HG03175 (cell line): ENCODE data around the gene CABLES1.

Experiments used
- ATAC-seq: cut with Tn5 transposase; IDR thresholded peaks from one replicate; pipeline ENCODE4 v1.9.1; 2021; ENCODE audit warnings: mild to moderate bottlenecking, moderate library complexity; ENCODE audit not compliant: unreplicated experiment

Gene CABLES1

DNA sequence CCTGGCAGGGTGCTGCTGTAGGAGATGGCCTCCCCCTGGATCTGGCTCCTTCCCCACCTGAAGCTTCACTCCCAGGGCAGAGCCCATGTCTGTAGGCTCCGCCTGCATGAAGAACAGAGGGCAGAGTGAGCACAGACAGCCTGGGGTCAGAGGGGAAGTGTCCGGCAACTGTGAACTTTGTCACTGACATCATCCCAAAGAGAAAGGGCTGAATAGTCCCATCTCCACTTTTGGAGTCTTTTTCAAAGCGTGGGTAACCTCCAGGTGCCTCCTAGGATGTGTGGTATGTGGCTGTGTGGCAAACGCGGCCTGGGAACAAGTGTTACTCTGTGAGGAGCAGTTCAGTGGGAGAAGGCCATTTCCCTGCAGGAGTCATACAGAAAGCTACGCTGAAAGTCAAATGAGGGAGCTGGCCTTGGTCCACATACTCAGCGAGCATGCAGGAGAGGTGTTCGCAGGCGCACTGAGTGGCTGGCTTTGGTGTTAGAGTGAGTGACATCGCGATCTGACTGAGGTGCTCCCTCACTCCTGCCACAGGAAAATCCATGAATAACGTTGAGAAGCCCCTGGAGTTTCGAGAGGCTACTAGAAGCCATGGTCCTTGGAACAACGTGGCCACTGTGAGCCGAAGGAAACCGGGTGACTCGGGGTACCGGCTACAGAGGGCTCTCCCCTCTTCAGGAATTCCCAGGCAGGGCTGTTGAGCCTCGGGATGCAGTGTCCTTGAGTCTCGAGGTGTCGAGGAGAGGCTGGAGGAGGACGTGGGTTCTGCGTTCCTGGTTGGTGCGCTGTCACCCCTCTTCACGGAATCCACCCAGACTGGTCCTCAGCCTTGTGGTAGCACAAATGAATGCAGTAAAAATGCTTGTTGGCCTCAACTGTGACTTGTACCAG lies 54.7 kb downstream of the CABLES1 start:
- no peak for ATAC-seq

DNA sequence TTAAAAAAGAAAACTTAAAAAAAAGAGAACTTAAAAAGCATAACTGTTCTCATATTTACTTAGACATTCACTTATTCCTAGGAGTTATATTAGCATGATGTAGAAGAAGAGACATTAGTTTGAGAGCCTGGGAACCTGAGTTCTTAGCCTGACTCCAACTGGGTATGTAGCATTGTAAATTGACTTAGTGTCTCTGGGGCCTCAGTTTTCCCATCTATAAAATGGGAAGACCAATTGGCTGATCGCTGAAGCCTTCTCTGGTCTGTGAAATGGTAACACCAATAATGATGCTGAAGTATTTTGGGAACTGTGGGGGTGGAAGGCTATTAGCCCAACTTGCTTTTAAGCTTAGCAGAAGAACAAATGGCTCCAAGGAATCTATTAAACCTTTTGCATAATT lies 55.9 kb downstream of the CABLES1 start:
- ATAC-seq: no peak

DNA sequence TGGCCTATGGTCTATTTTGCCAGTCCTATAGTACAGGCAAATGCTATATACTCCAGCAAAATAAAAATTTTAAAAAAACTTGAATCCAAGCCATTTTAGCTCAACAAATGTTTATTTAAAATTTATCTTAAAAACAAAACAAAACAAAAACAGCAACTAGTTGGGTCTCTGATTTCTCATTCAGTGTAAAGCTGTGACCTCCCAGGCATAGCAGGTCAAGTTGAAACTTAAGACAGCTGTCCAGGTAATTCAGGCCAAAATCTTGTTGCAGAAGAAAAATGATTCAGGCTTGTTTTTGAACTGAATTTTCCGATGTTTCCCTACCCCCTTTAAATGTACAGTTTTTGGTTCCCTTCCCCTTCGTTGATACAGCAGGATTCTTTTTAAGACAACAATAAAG lies 58.5 kb downstream of the CABLES1 start:
- ATAC-seq: no peak

DNA sequence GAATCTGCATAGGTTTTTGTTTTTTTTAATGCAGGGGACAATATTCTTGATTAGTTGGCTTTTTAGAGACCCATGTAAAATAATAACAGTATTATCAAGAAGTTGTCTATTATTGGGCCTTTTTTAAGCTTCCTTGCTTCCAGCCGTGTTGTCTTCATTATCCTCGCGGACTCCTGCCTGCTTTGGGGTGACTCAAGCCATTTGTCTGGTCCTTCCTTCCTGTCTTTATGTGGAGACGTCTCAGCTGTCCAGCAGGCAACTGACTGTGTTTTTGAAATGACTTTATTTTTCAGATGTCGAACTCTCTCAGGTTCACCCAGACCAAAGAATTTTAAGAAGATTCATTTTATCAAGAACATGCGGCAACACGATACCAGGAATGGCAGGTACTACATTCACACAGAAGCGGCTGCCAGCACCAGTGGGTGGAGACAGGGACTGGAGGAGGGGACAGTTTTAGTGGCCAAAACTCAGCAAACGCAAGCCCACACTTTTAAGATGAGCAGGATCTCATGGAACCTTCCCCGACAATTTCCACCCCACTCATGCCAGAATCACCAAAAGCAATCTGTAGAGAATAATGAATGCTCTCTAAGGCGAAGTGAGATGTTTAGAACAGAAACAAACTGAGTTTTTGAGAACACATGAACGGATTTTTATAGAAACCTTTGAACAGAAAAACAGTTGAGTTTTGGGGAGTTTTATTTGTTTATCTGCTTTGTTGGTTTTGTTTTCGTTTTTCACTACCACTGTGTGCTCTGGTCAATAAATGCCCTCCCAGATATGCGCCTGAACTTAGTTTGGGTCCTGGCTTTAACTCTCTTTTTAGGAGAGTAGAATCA lies 59.1 kb downstream of the CABLES1 start:
- ATAC-seq: no peak

DNA sequence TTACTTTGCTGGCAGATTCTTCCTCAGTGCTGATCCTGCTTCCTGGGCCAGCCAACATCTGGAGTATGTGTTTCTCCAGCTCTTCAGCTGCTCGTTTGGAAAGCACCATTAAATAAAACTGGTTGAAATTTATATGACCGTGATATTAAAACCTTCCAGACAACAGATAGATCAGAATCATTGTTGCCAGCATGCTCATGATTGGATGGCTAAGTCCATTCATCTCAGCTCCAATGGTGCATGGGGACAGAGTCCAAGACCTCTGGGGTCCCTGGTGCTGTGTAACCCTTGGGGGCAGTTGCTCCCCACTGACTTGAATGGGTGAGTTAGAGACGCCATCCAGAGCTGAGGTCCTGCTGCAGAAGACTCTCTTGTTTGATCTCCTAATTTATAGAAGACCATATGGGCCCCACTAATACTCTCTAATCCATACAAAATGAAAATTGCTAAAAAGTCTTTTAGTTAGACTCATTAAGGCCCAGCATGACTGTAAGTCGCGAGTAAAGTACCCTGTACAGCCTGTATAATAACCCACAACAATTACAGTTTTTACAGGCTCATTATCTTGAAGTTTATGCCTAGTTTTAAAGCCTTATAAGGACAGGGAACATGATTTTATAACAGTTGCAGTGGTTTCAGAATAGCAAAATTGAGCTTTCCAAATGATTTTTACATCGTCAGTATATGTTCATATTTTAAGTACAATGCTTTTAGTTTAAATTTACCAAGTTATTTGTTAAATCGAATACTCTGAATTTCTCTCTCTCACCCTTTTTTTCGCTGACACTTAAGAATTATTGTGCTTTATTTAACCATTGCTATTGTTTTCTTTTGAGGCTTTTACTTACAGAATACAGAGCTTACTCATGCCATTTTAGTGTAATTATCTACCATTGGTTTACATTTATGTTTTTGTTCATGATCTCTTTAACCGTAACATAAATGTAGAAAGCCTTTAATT lies 60.0 kb downstream of the CABLES1 start:
- no peak for ATAC-seq

DNA sequence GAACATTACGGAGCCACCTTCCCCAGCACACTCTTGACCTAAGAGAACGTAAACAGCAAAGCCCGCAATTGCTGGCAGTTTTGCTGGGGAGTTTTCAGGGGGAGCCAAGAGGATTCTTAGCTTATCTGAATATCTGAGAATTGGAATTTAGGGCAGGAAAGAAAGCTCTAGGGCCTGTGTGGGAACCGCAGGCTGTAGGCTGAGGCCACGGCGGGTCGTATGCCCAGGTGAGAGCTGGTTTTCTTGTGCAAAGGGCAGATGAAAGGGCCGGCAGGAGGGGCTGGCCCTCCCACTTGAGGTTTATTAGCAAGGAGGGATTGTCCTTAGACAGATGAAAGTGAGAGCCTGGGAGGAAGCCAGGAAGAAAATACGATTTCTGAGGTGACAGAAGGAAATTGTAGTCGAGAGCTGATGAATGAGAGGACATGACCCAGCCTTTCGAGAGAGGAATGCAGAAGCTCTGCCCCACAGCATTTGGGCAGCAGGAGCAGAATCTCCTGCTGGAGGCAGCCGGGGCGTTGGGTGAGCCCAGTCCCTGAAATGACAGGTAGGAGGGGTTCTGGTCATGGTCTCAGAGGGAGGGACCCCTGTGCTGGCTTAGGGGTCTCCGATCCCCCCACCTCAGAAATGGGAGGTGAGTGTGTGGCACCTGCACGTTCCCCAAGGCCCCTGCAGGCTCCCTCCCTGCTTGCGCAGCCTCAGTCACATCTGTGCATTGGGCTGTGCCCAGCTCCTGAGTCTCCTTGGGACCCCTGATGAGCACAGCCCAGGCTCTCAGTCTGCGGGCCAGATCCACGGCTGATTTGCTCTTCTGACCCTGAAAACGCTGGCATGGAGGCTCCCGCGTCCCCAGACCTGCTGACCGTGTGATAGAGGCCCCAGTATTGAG lies 61.1 kb downstream of the CABLES1 start:
- ATAC-seq: no peak

DNA sequence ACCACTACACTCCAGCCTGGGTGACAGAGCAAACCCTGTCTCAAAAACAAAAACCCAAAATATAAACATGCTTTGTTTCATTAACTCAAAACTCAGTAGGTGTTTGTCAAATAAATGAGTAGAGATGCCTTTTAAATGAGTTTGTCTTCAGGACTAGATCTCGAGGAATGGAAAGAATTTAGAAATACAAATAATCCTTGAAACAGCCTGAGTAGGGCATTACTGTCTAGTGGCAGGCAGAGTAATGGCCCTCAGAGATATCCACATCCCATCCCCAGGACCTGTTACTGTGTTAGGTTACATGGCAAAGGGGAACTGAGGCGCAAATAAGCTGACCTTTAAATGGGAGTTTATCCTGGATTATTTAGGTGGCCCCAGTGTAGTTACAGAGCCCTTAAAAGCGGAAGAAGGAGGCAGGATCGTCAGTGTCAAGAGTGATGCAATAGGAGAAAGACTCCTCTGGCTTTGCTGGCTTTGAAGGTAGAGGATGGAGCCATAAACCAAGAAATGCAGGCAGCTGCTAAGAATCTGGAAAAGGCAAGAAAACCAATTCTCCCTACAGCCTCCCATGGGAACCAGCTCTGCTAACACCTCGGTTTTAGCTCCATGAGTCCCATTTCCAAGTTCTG lies 63.0 kb downstream of the CABLES1 start:
- no peak for ATAC-seq

DNA sequence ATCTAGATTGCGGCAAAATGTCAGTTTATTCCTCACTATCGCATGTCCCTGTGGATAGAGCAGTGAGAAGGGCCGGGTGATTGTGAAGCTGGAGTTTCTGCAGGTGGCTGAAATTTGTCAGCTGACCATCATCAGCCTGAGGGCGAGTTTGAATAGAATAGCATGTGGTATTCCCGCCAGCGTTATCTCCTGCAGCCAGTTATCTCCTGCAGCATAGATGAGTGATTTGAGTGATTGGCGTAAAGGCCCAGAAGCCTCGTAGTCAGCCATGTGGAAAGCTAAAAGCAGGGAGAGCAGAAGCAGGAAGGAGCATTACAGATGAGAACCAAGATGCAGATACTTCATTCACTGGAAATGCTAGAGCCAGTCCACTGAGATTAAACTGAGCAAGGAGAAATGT lies 65.5 kb downstream of the CABLES1 start:
- no peak for ATAC-seq

DNA sequence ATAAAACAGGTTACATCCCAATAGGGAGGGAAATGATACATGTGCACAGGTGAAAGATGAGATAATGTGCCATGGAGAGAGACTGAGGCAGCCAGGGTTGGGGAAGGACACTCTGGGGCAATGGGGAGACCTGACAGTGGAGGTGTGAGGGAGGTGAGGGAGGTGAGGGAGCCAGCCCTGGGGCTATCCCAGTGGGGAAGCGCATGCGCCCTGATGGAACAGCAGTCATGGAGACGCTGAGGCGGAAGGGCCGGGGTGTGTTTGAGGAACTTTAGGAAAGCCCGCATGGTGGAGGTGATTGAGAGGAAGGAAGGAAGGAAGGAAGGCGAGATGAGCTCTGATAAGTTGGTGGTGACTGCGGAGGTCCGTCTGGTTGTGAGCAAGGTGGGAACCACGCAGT lies 66.5 kb downstream of the CABLES1 start:
- ATAC-seq: no peak

DNA sequence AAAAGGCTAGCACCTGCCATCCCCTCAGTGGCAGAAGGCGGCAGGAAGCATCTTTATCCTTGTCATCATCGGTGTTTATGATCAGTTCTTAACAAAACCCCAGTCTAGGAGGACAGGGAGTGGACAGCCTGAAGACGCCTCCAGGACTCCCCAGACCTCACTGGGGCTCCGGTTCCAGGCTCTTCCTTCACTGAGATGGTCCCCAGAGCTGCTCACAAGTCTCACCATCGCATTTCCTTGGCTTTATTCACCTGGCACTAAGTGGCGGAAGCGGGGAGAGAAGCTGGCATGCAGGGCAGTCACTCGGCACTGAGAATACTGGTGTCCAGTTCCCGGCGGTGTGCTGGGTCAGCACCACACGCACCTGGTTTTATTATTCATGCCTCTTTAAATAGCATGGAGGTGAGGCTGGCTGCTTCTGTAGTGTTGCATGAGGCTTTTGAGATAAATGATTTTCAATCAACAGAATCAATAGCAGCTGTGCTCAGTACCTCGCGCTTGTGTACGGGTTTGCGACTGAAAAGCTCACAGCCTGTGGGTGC lies 68.7 kb downstream of the CABLES1 start:
- ATAC-seq: no peak

DNA sequence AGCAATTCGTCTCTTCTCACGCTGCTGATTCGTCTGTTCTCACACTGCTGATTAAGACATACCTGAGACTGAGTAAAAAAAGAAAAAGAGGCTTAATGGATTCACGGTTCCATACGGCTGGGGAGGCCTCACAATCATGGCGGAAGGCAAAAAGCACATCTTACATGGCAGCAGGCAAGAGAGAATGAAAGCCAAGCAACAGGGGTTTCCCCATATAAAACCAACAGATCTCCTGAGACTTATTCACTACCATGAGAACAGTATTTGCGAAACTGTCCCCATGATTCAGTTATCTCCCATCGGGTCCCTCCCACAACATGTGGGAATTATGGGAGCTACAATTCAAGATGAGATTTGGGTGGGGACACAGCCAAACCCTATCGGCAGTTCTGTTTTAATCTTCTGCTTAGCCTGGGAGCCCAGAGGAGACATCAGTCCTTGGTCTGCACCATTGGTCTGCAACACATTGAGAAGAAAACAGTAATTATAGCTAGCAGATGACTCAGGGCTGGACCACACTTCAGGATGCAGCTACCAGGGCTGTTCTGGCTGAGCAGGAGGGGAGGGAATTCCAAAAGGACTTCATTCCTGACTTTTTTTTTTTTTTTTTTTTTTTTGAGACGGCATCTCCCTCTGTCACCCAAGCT lies 69.4 kb downstream of the CABLES1 start:
- no peak for ATAC-seq

DNA sequence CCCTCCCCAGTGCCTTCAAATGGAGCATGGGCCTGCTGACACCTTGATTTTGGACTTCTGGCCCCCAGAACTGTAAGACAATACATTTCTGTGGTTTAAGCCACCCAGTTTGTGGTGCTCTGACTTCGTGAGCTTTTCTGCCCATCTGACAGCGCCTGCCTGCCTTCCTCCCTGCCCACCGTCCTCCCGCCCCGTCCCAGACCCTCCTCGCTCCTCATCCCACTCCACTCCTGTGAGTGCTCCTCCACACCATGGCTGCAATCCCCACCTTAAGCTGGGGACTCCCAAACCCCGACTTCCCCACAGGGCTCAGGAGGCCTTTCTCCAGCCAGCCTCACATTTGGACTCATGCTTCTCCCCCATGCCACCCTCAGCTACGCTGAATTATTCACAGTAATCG lies 70.7 kb downstream of the CABLES1 start:
- ATAC-seq: no peak

DNA sequence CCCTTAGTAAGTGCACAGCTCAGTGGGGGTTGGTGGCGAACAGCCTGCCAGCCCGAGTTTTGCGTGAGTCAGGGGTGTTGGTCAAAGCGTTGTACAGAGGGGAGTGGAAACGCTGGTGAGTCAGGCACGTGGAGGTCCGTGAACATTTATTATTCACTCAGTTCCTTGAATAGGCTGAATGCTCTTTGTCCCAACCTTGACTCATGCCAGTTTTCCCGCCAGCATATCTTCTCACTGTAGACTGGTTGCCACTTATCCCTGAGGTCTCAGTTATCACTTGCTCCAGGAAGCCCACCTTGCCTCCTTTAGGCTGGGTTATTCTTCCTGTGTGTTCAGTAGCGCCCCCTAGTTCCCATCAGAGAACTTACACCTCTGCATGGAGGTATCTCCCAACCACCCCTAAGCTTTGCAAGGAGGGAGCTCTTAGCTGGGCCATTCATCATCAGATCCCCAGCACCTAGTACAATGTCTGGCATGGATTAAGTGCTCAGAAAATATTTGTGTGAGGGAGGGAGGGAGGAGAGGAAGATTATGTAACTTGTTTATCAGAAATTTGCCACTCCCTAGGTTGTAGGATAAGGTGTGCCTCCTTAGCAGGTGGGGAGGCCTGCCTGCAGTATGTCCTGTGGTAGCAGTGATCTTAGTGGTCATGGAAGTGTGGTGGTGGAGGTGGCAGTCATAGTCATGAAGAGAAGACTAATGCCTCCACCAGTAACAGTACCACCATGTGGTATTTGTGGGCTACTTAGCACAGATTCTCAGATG lies 72.1 kb downstream of the CABLES1 start:
- ATAC-seq: no peak

DNA sequence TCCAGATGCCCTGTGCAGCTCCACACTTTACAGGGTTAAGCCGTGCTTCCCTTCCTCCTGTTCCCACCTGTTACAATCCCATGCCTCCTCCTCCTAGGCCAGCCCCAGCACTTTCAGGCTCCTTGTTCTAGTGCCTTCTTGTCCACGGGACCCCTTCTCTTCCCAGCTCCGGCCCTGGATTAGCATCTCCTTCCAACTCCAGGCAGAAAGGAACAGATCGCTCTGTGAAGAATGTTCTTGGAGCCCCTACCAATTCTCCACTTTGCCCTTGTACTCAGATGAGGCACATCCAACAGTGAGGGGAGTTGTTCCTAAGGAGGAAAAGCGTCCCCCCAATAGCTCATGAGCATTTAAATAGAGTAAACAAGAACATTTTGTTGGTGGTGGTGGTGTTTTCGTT lies 72.7 kb downstream of the CABLES1 start:
- no peak for ATAC-seq

DNA sequence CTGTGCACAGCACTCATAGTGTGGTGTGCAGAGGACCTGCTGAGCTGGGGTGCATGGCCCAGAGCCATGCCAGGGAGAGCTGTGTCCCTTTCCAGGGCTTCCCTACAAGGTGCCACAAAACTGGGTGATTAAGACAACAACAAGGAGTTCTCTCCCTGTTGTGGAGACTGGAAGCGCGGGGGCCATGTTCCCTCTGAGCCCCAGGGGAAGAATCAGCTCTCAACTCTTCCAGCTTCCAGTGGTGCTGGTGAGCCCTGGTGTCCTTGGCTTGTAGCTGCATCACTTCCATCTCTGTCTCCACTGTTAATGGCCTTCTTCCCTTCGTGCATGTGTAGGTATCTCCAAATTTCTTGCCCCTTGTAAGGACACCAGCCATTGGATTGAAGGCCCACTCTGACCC lies 73.3 kb downstream of the CABLES1 start:
- no peak for ATAC-seq

DNA sequence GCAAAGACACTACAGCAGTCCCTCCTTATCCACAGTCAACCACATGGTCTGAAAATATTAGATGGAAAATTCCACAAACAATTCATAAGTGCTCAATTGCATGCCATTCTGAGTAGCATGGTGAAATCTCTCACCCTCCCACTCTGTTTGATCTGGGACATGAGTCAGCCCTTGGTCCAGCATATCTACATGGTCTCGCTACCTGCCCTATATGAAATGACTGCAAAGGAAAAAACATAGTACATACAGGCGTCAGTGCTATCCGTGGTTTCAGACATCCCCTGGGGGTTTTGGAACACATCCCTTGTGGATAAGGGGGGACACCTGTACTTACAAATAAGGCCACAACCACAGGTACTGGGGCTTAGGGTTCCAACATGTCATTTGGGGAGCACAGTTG lies 73.7 kb downstream of the CABLES1 start:
- no peak for ATAC-seq

DNA sequence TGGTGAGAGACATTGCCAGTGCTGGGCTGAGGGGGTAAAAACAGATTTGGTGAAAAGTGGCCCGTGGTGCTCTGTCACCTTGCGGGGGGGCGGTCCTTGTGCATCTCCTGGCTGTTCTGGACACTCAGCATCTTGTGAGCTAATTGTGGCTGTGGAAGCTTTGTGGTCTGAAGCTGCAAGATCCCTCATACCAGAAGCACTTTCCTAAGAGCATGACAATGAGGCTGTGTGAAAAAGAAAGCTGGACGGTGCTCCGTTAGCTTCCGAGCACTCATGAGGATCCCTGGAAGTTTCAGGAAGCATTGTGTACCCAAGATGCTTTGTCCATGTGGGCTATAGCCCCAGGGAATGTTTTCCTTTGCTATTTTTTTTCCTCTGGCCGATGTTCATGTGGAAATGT lies 74.5 kb downstream of the CABLES1 start:
- no peak for ATAC-seq

DNA sequence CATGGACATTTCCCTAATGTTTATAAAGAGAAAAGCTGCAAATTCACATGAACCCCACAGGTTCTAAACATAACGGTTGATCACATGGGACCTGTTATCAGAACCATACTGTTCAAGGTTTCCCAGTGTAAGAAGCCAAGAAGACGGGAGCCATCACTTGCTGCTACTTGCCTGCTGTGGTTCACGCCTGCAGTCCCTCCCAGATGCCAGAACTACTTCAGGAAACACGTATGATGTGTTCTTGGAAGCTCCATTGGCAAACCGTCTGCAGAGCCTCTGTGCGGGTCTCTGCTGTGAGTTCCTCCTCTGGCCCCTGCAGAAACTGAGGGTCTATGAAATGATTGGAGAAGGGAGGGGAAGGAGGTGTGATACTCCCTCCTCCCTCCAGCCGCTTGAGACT lies 75.2 kb downstream of the CABLES1 start:
- ATAC-seq: no peak
